NT2/D1 (cell line): Measurements from ENCODE around the gene VCX.

Experiments
- DNase-seq: peaks from one replicate; pipeline ENCODE4 v3.0.0-alpha.2; 2011; ENCODE audit warnings: low read depth, low spot score
- H3K27me3 ChIP-seq: 2 replicates; pipeline ENCODE4 v1.6.0; 2011; ENCODE audit warnings: mild to moderate bottlenecking; ENCODE audit not compliant: insufficient read length, insufficient read depth
- H3K36me3 ChIP-seq: 2 replicates; pipeline ENCODE4 v1.6.1; 2011; ENCODE audit warnings: mild to moderate bottlenecking, low read length, mixed read lengths; ENCODE audit not compliant: insufficient read depth, insufficient read length
- H3K4me1 ChIP-seq: 2 replicates; pipeline ENCODE4 v1.5.1; 2011; ENCODE audit not compliant: insufficient read depth, insufficient read length
- H3K4me3 ChIP-seq: 2 replicates; pipeline ENCODE4 v1.5.1; 2011; ENCODE audit warnings: low read depth; ENCODE audit not compliant: insufficient read length
- H3K9ac ChIP-seq: 2 replicates; pipeline ENCODE4 v1.6.0; 2011; ENCODE audit warnings: low read depth; ENCODE audit not compliant: insufficient read length
- H3K9me3 ChIP-seq: 2 replicates; pipeline ENCODE4 v1.5.1; 2011; ENCODE audit warnings: mild to moderate bottlenecking, low read length; ENCODE audit not compliant: insufficient read depth
- SUZ12 ChIP-seq: IDR thresholded peaks from 2 replicates; pipeline ENCODE4 v1.6.1; 2011; ENCODE audit not compliant: insufficient read length, insufficient read depth; ENCODE audit errors: extremely low read depth
- YY1 ChIP-seq: IDR thresholded peaks from 2 replicates; pipeline ENCODE4 v1.6.1; 2011; ENCODE audit not compliant: insufficient read length, insufficient read depth
- ZNF274 ChIP-seq: IDR thresholded peaks from 2 replicates; pipeline ENCODE4 v1.6.1; 2011; ENCODE audit warnings: mild to moderate bottlenecking, low read depth, low read length

Gene VCX

GRCh38 chrX:7876957-7877356, 34.0 kb downstream of the VCX start:
- Histone ChIP-seq H3K9ac (no peak overlapping the region), H3K36me3 (no peaks in the 10 kb centered on the region), H3K4me1 (no peaks in the 10 kb centered on the region), H3K4me3 (no peak overlapping the region), H3K9me3 (no peaks in the 10 kb centered on the region), H3K27me3 (no peaks in the 10 kb centered on the region)
- TF ChIP-seq YY1, result no peak
- TF ChIP-seq ZNF274, result no peak
- no peak for TF ChIP-seq SUZ12
- no peak for DNase-seq

- Histone ChIP-seq H3K9me3 (no peaks in the 10 kb centered on the region), H3K9ac (no peak overlapping the region), H3K4me3 (no peak overlapping the region), H3K36me3 (no peaks in the 10 kb centered on the region), H3K4me1 (no peaks in the 10 kb centered on the region), H3K27me3 (no peaks in the 10 kb centered on the region)
- DNase-seq, result no peak
- TF ChIP-seq SUZ12, result no peak
- TF ChIP-seq ZNF274, result no peak
These were observed 46.2 kb downstream of the VCX start for GRCh38 chrX:7889135-7889534.

GRCh38 chrX:7889680-7890079, 46.7 kb downstream of the VCX start:
- Histone ChIP-seq H3K36me3 (no peaks in the 10 kb centered on the region), H3K27me3 (no peaks in the 10 kb centered on the region), H3K9me3 (no peaks in the 10 kb centered on the region), H3K4me1 (no peaks in the 10 kb centered on the region), H3K9ac (no peak overlapping the region), H3K4me3 (no peak overlapping the region)
- no peak for DNase-seq
- no peak for TF ChIP-seq SUZ12
- TF ChIP-seq ZNF274, result no peak
- TF ChIP-seq YY1, result no peak

- TF ChIP-seq ZNF274 (no peak), YY1 (no peak), SUZ12 (no peak)
These were observed 49.0 kb downstream of the VCX start for GRCh38 chrX:7891928-7892327.

More at GRCh38 chrX:7891928-7892327, 49.0 kb downstream of the VCX start:
- Histone ChIP-seq H3K27me3 (no peaks in the 10 kb centered on the region), H3K9me3 (no peaks in the 10 kb centered on the region), H3K9ac (no peak overlapping the region), H3K4me3 (no peak overlapping the region), H3K36me3 (no peaks in the 10 kb centered on the region), H3K4me1 (no peaks in the 10 kb centered on the region)
- DNase-seq, result no peak
